ENCODE measurements around the gene MRFAP1L1. TPM values are rescaled to one million over a fixed set of nuclear protein-coding genes. Genes with fewer than 3 reads are reported as not detected.
A peak's percentile ranks its signal among the peaks of the same experiment; 100 is the strongest.

The MRFAP1L1 gene
- total and polyA plus RNA-seq, 4 donors = 29.8 to 41.8 (median 30.7) TPM

DNA sequence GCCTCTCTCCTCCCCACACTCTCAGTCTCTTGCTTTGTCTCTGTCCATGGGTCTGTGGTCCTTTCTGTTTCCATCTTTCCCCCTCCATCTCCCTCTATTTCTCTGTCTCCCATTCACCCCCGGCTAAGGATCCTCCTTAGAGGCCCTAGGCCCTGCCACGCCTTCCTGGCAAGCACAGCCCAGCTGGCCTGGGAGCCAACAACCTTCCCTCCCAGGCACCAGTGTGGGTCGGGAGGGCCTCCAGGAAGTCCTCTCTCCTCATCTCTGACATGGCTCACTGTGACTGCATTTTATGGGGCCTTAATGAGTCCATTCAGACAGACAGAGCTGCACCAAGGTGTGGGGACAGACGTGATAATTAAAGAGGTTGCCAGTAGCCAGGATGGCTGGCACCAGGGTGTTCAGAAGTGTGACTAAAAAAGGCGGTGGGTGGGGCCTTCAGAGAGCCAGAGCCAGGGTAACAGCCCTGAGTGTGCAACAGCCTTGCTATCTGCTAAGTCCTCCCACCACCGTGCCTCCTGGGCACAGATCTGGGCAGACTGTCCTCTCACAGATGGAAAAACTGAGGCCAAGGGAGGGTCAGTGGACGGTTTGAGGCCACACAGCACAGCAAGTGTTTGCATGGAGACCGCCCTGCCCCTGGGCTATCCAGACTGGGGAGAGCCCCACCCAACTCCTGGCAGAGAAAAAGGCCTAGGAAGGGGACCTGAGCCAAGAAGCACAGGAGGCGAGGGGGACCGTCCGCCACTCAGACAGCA lies 37.8 kb upstream of the MRFAP1L1 start:
- WGBS = 53% methylated on average over 11 of the region's 11 CpGs
- Histone ChIP-seq H3K9me3 (ENCODE audit: control insufficient read depth in 4 of 4, low read length in 3 of 4) (no peaks in the 10 kb centered on the region), H3K36me3 (ENCODE audit: control insufficient read depth in 4 of 4, insufficient read depth in 3 of 4, low read depth in 1 of 4, low read length in 3 of 4) (no peaks in the 10 kb centered on the region), H3K4me1 (ENCODE audit: control insufficient read depth in 4 of 4, insufficient read depth in 4 of 4, low read length in 3 of 4) (peaks cover 29 to 60% (median 54%) of the 10 kb centered on the region in 4 donors), H3K27ac (ENCODE audit: low read depth in 1 of 2, low read length in 2 of 2) (peak overlapping the region; percentile 39 to 74), H3K9ac (ENCODE audit: low read depth in 1 of 2, low read length in 2 of 2) (peak overlapping the region in 1 of 2 donors; percentile 10), H3K27me3 (ENCODE audit: control insufficient read depth in 4 of 4, insufficient read depth in 4 of 4, low read length in 3 of 4) (no peaks in the 10 kb centered on the region), H3K4me3 (ENCODE audit: low read depth in 1 of 3, low read length in 3 of 3) (no peak overlapping the region)
- peak in 1 of 2 donors; percentile 23 for TF ChIP-seq RXRA (IDR thresholded peaks at IDR 0.05)
- TF ChIP-seq, protein P1, sequence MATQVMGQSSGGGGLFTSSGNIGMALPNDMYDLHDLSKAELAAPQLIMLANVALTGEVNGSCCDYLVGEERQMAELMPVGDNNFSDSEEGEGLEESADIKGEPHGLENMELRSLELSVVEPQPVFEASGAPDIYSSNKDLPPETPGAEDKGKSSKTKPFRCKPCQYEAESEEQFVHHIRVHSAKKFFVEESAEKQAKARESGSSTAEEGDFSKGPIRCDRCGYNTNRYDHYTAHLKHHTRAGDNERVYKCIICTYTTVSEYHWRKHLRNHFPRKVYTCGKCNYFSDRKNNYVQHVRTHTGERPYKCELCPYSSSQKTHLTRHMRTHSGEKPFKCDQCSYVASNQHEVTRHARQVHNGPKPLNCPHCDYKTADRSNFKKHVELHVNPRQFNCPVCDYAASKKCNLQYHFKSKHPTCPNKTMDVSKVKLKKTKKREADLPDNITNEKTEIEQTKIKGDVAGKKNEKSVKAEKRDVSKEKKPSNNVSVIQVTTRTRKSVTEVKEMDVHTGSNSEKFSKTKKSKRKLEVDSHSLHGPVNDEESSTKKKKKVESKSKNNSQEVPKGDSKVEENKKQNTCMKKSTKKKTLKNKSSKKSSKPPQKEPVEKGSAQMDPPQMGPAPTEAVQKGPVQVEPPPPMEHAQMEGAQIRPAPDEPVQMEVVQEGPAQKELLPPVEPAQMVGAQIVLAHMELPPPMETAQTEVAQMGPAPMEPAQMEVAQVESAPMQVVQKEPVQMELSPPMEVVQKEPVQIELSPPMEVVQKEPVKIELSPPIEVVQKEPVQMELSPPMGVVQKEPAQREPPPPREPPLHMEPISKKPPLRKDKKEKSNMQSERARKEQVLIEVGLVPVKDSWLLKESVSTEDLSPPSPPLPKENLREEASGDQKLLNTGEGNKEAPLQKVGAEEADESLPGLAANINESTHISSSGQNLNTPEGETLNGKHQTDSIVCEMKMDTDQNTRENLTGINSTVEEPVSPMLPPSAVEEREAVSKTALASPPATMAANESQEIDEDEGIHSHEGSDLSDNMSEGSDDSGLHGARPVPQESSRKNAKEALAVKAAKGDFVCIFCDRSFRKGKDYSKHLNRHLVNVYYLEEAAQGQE (IDR thresholded peaks at IDR 0.05) = no peak
- no peak for TF ChIP-seq HNF4G (IDR thresholded peaks at IDR 0.05)
- TF ChIP-seq EGR1 (IDR thresholded peaks at IDR 0.05; ENCODE audit: low read depth in 2 of 2) = no peak
- no peak for TF ChIP-seq JUND (IDR thresholded peaks at IDR 0.05)
- peak in 1 of 2 donors; percentile 6 for TF ChIP-seq RAD21 (IDR thresholded peaks at IDR 0.05)
- TF ChIP-seq GABPA (IDR thresholded peaks at IDR 0.05 in 1 of 2, conservative IDR thresholded peaks at IDR 0.05 in 1 of 2) = no peak
- TF ChIP-seq HNF4A (conservative IDR thresholded peaks at IDR 0.05) = no peak
- TF ChIP-seq ATF3 (IDR thresholded peaks at IDR 0.05) = no peak
- no peak for TF ChIP-seq ZBTB33 (IDR thresholded peaks at IDR 0.05)
- TF ChIP-seq FOXA1 (IDR thresholded peaks at IDR 0.05) = no peak
- TF ChIP-seq SP1 (IDR thresholded peaks at IDR 0.05) = peak; percentile 37
- TF ChIP-seq CTCF (IDR thresholded peaks at IDR 0.05; ENCODE audit: low read depth, low read length, missing input control) = no peak
- TF ChIP-seq TAF1 (conservative IDR thresholded peaks at IDR 0.05) = no peak
- peak; percentile 7 for TF ChIP-seq MAX (IDR thresholded peaks at IDR 0.05)
- peak; percentile 29 for TF ChIP-seq YY1 (IDR thresholded peaks at IDR 0.05)
- TF ChIP-seq FOXA2 (IDR thresholded peaks at IDR 0.05) = no peak
- no peak for TF ChIP-seq NR2F2 (IDR thresholded peaks at IDR 0.05)
- DNase-seq (ENCODE audit: low spot score) = peak; percentile 36
